Lung (tissue), 12 donors: Measurements from ENCODE around the gene PLD4. TPM values are rescaled to one million over a fixed set of nuclear protein-coding genes. Genes with fewer than 3 reads are reported as not detected.

Source experiments
- ATAC-seq: fragments of 200-7000 bp; cut with Tn5 transposase; one replicate; pipeline ENCODE4 v1.9.1; 2020; ENCODE audit warnings: moderate number of reproducible peaks; ENCODE audit not compliant: insufficient read depth, low FRiP score
- DNase-seq, 3 donors: peaks; one replicate each; pipeline ENCODE4 v3.0.0-alpha.2; 2013 to 2017
- H3K27ac ChIP-seq, 2 donors: one replicate each; pipeline ENCODE4 v1.5.1; 2013; ENCODE audit warnings: mild to moderate bottlenecking in 2 of 2, moderate library complexity in 2 of 2, control low read depth in 1 of 2, inconsistent platforms in 1 of 2, low read depth in 1 of 2, low read length in 1 of 2
- H3K27me3 ChIP-seq, 3 donors: one replicate each; pipeline ENCODE4 v1.5.1; 2013; ENCODE audit warnings: low read length in 2 of 3; ENCODE audit not compliant: control insufficient read depth in 3 of 3, insufficient read depth in 3 of 3
- H3K36me3 ChIP-seq, 4 donors: one replicate each; pipeline ENCODE4 v1.5.1; 2013; ENCODE audit warnings: low read length in 4 of 4, mild to moderate bottlenecking in 1 of 4, moderate library complexity in 1 of 4; ENCODE audit not compliant: control insufficient read depth in 4 of 4, insufficient read depth in 4 of 4
- H3K4me1 ChIP-seq, 5 donors: one replicate each; pipeline ENCODE4 v1.5.1; 2013; ENCODE audit warnings: low read length in 5 of 5, mild to moderate bottlenecking in 2 of 5, moderate library complexity in 1 of 5; ENCODE audit not compliant: control insufficient read depth in 5 of 5, insufficient read depth in 5 of 5
- H3K4me3 ChIP-seq: one replicate; pipeline ENCODE4 v1.5.1; 2013; ENCODE audit warnings: mild to moderate bottlenecking, control low read depth, moderate library complexity
- H3K9ac ChIP-seq, 2 donors: one replicate each; pipeline ENCODE4 v1.5.1; 2013; ENCODE audit warnings: low read length in 2 of 2, control low read depth in 1 of 2; ENCODE audit not compliant: insufficient read depth in 1 of 2
- H3K9me3 ChIP-seq, 4 donors: one replicate each; pipeline ENCODE4 v1.5.1; 2013; ENCODE audit warnings: low read length in 3 of 4, mild to moderate bottlenecking in 1 of 4, moderate library complexity in 1 of 4; ENCODE audit not compliant: control insufficient read depth in 4 of 4, insufficient read depth in 3 of 4
- CTCF ChIP-seq: IDR thresholded peaks from 2 replicates; pipeline ENCODE4 v1.5.1; 2012; ENCODE audit warnings: mild to moderate bottlenecking; ENCODE audit errors: control extremely low read depth, extremely low read depth
- WGBS, 2 donors: extraction: QIAGEN DNeasy Blood & Tissue Kit; methylation state at CpG; one replicate each; pipeline ENCODE4 v1.1.7; 2013; 5-methylcytosine and 5-hydroxymethylcytosine counted together
- polyA plus RNA-seq, 2 donors: library from polyadenylated mRNA; stranded (reverse); fragments of 200-250 nt; gene quantifications; one replicate each; pipeline ENCODE4 v1.2.1, GENCODE V29; 2013
- total RNA-seq, 2 donors: library from RNA; depleted of rRNA in 1 of 2; stranded (reverse); fragments of >200 nt in 1 of 2; gene quantifications; one replicate each; pipeline ENCODE4 v1.2.1, GENCODE V29; 2014 to 2021
- donor health status: control.
- donor health status: control.
- donor health status: Bipolar disorder and iron deficiency.
- donor health status: healthy.
- donor health status: DM: yes; HTN: yes; CAD: no.

The PLD4 gene
- total and polyA plus RNA-seq, 4 donors, result 0.71 to 6.3 (median 0.88) TPM

- peaks cover 0 to 7% (median 3%) of the 10 kb centered on the region in 4 donors for H3K9me3 ChIP-seq
- 24 to 42% methylated on average over 1 of the region's 1 CpG for WGBS, 2 donors
- H3K36me3 ChIP-seq, result no peaks in the 10 kb centered on the region
- ATAC-seq (no peak), DNase-seq (no peak)
- H3K9ac ChIP-seq, result no peak overlapping the region
- no peaks in the 10 kb centered on the region for H3K4me1 ChIP-seq
- H3K4me3 ChIP-seq, result no peak overlapping the region
- peaks cover 0 to 5% (median 0%) of the 10 kb centered on the region in 3 donors for H3K27me3 ChIP-seq
- H3K27ac ChIP-seq, result no peak overlapping the region
- no peak for TF ChIP-seq CTCF
Measured at GRCh38 chr14:104908303-104908702, 16.4 kb upstream of the PLD4 start.

DNA sequence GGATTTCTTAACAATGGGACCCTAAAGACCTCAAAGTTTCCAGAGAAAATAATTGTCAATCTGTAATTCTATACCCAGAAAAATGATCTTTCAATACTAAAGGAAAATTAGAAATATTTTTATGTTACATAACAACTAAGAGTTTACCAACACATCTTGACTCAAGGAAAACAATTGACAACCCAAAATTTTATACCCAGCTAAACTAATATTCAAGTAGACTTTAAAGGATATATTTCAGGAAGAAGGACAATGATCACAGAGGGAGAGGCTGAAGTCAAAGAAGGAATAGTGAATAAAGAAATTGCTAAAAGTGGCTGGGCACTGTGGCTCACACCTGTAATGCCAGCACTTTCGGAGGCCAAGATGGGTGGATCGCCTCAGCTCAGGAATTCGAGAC is 12.6 kb upstream of the PLD4 start:
- ATAC-seq (no peak), DNase-seq (no peak)
- H3K27ac ChIP-seq, result no peak overlapping the region
- no peaks in the 10 kb centered on the region for H3K4me1 ChIP-seq
- 86 to 87% methylated on average over 3 of the region's 3 CpGs for WGBS, 2 donors
- no peak overlapping the region for H3K4me3 ChIP-seq
- peaks cover 0 to 3% (median 0%) of the 10 kb centered on the region in 3 donors for H3K27me3 ChIP-seq
- no peak overlapping the region for H3K9ac ChIP-seq
- H3K36me3 ChIP-seq, result no peaks in the 10 kb centered on the region
- no peak for TF ChIP-seq CTCF
- H3K9me3 ChIP-seq, result peaks cover 0 to 7% (median 3%) of the 10 kb centered on the region in 4 donors

DNA sequence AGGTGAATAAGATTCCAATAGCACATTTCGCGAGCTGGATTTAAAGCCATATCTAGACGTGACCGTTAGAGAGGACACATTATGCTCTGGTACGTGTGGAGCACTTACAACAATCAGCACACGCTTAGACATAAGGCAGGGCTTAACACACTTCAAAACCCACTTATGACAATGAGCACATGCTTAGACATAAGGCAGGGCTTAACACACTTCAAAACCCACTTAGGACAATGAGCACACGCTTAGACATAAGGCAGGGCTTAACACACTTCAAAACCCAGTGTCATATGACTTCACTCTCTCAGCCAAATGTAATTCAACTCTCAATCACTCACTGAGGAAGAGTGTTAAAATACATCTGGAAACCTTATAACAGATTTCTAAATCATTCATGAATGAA is 11.2 kb upstream of the PLD4 start:
- ATAC-seq (no peak), DNase-seq (peak in 1 of 3 donors; percentile 49)
- H3K36me3 ChIP-seq, result no peaks in the 10 kb centered on the region
- TF ChIP-seq CTCF, result no peak
- no peak overlapping the region for H3K9ac ChIP-seq
- no peak overlapping the region for H3K4me3 ChIP-seq
- H3K4me1 ChIP-seq, result no peaks in the 10 kb centered on the region
- peaks cover 0 to 3% (median 0%) of the 10 kb centered on the region in 3 donors for H3K27me3 ChIP-seq
- H3K9me3 ChIP-seq, result peaks cover 0 to 7% (median 2%) of the 10 kb centered on the region in 4 donors
- no peak overlapping the region for H3K27ac ChIP-seq
- WGBS, 2 donors, result 75 to 95% methylated on average over 7 of the region's 7 CpGs

GRCh38 chr14:104917116-104917515 is 7.6 kb upstream of the PLD4 start:
- ATAC-seq (no peak), DNase-seq (no peak)
- WGBS, 2 donors, result 85 to 92% methylated on average over 9 of the region's 9 CpGs
- TF ChIP-seq CTCF, result no peak
- Histone ChIP-seq H3K9ac (no peak overlapping the region), H3K9me3 (peaks cover 0 to 3% (median 1%) of the 10 kb centered on the region in 4 donors), H3K36me3 (no peaks in the 10 kb centered on the region), H3K4me1 (no peaks in the 10 kb centered on the region), H3K4me3 (no peak overlapping the region), H3K27me3 (peaks cover 0 to 3% (median 0%) of the 10 kb centered on the region in 3 donors), H3K27ac (no peak overlapping the region)
